Coronary artery (tissue), 2 donors: ENCODE measurements around the gene CRABP2.

Experiments used
- DNase-seq: peaks from one replicate; pipeline ENCODE4 v3.0.0-alpha.2; 2017; ENCODE audit warnings: low spot score
- H3K27ac ChIP-seq, 2 donors: fragments of 200-600 bp; sonication (generic); one replicate each; pipeline ENCODE4 v1.5.1; 2016 to 2019
- H3K4me3 ChIP-seq: fragments of 200-600 bp; sonication (generic); 2 replicates; pipeline ENCODE4 v1.5.1; 2016; ENCODE audit warnings: mild to moderate bottlenecking, moderate library complexity
- CTCF ChIP-seq: fragments of 200-600 bp; sonication (generic); IDR thresholded peaks from one replicate; pipeline ENCODE4 v1.5.1; 2019; ENCODE audit warnings: antibody characterized with exemption

The CRABP2 gene

GRCh38 chr1:156689953-156690674 lies 15.3 kb downstream of the CRABP2 start:
- no peak overlapping the region for H3K27ac ChIP-seq
- no peak for TF ChIP-seq CTCF
- H3K4me3 ChIP-seq = no peak overlapping the region
- DNase-seq = no peak

GRCh38 chr1:156689035-156689952 lies 16.1 kb downstream of the CRABP2 start:
- H3K4me3 ChIP-seq = peak overlapping the region; percentile 23
- DNase-seq = no peak
- H3K27ac ChIP-seq = no peak overlapping the region
- TF ChIP-seq CTCF = peak; percentile 92

- DNase-seq = no peak
- TF ChIP-seq CTCF = no peak
Observed at GRCh38 chr1:156684227-156684782, 21.1 kb downstream of the CRABP2 start.

GRCh38 chr1:156682166-156682890 lies 23.1 kb downstream of the CRABP2 start:
- Histone ChIP-seq H3K27ac (no peak overlapping the region), H3K4me3 (no peak overlapping the region)
- TF ChIP-seq CTCF = no peak
- DNase-seq = no peak

More at GRCh38 chr1:156684227-156684782, 21.1 kb downstream of the CRABP2 start:
- Histone ChIP-seq H3K27ac (no peak overlapping the region), H3K4me3 (no peak overlapping the region)

GRCh38 chr1:156681196-156681960 lies 24.0 kb downstream of the CRABP2 start:
- no peak for TF ChIP-seq CTCF
- no peak overlapping the region for H3K4me3 ChIP-seq
- no peak overlapping the region for H3K27ac ChIP-seq
- DNase-seq = no peak

- Histone ChIP-seq H3K27ac (no peak overlapping the region), H3K4me3 (no peak overlapping the region)
- DNase-seq = no peak
- no peak for TF ChIP-seq CTCF
Observed at GRCh38 chr1:156680056-156680455, 25.3 kb downstream of the CRABP2 start.
